Cortex of kidney (tissue), 1 donor: Measurements from ENCODE around the gene AUTS2.
"Not testable (repeated sequence)": the region's sequence is repeated elsewhere in the genome, so short reads cannot be mapped to it uniquely, and the experiment has no call there.

Source experiments
- DNase-seq: peaks from one replicate; lab custom pipeline; 2025; lab: John Stamatoyannopoulos, UW

AUTS2 gene

GRCh38 chr7:70352088-70352487, 753.8 kb downstream of the AUTS2 start:
- no peak for DNase-seq

GRCh38 chr7:70352906-70353305, 754.6 kb downstream of the AUTS2 start:
- DNase-seq: no peak

- DNase-seq: no peak
Observed at GRCh38 chr7:70353330-70353945, 755.2 kb downstream of the AUTS2 start.

GRCh38 chr7:70353946-70354335, 755.7 kb downstream of the AUTS2 start:
- DNase-seq: no peak

- no peak for DNase-seq
Observed at GRCh38 chr7:70354409-70355169, 756.3 kb downstream of the AUTS2 start.

- DNase-seq: no peak
Observed at GRCh38 chr7:70355198-70356020, 757.1 kb downstream of the AUTS2 start.

GRCh38 chr7:70356085-70356786, 758.0 kb downstream of the AUTS2 start:
- DNase-seq: no peak

GRCh38 chr7:70356787-70357328, 758.6 kb downstream of the AUTS2 start:
- DNase-seq: no peak

GRCh38 chr7:70360557-70360956, 762.3 kb downstream of the AUTS2 start:
- no peak for DNase-seq

- no peak for DNase-seq
Observed at GRCh38 chr7:70361821-70362220, 763.5 kb downstream of the AUTS2 start.

- not testable (repeated sequence) for DNase-seq
Observed at GRCh38 chr7:70364393-70364792, 766.1 kb downstream of the AUTS2 start.

GRCh38 chr7:70371652-70372051, 773.4 kb downstream of the AUTS2 start:
- no peak for DNase-seq

GRCh38 chr7:70372768-70373515, 774.7 kb downstream of the AUTS2 start:
- DNase-seq: no peak

GRCh38 chr7:70374772-70375533, 776.7 kb downstream of the AUTS2 start:
- no peak for DNase-seq

GRCh38 chr7:70376561-70377031, 778.3 kb downstream of the AUTS2 start:
- no peak for DNase-seq

- DNase-seq: no peak
Observed at GRCh38 chr7:70377957-70378356, 779.7 kb downstream of the AUTS2 start.

- no peak for DNase-seq
Observed at GRCh38 chr7:70379210-70379609, 780.9 kb downstream of the AUTS2 start.

GRCh38 chr7:70380421-70381015, 782.2 kb downstream of the AUTS2 start:
- no peak for DNase-seq

GRCh38 chr7:70383066-70383782, 784.9 kb downstream of the AUTS2 start:
- no peak for DNase-seq
